Omental fat pad (tissue), 4 donors: Measurements from ENCODE around the gene GRAP2. TPM values are rescaled to one million over a fixed set of nuclear protein-coding genes. Genes with fewer than 3 reads are reported as not detected.

Source experiments
- ATAC-seq: fragments of 150-250 bp; one replicate; pipeline ENCODE4 v1.9.1; 2016; ENCODE audit warnings: mild to moderate bottlenecking, moderate library complexity; ENCODE audit not compliant: low FRiP score
- DNase-seq: peaks from one replicate; pipeline ENCODE4 v3.0.0-alpha.2; 2019; ENCODE audit warnings: low spot score
- CTCF ChIP-seq, 3 donors: fragments of 450-650 bp; IDR thresholded peaks; one replicate each; pipeline ENCODE4 v1.5.1; 2016 to 2017; ENCODE audit warnings: antibody characterized with exemption in 3 of 3, mild to moderate bottlenecking in 3 of 3, moderate library complexity in 2 of 3
- total RNA-seq, 4 donors: library from RNA; depleted of rRNA; stranded (reverse); fragments of >200 nt; gene quantifications; one replicate each; pipeline ENCODE4 v1.1.0, GENCODE V29; 2016

The GRAP2 gene
- total RNA-seq, 4 donors from 2014 or later = 1.0 to 9.5 (median 3.7) TPM

DNA sequence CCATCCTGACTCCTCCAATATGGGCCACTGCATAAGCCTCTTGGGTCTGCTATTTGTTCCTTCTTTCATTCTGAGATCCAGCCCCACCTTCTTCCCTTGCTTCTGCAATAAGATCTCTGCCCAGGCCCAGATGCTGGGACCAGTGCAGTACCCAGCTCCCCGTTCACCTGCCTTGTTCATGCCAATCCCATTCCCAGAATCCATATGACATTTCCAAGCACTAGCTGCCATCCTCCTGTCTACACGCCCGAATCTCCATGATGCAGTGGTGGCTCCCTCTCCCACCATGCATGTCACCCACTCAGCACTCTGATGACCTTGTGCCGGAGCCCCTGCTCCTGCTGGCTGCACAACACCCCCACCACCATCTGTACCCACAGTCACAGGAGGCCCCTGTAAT lies 82.5 kb downstream of the GRAP2 start:
- DNase-seq (no peak), ATAC-seq (no peak)
- TF ChIP-seq CTCF (IDR thresholded peaks at IDR 0.05) = no peak

DNA sequence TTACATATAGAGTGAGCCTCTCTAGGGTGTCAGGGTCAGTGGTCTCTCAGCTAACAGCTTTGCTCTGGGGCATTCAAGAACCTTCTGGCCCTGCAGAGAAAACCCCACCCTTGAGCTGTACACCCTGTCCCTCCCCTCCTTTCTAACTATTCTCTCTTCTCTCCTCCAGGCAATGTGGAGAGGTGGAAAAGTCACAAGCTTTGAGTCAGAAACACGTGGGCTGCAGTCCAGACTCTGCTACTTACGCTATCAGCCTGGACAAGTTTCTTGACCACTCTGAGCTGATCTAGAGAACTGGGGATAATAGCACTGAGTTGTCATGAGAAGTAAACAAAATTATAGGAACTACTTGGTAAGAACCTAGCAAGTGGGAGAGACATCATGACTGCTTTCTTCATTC lies 83.1 kb downstream of the GRAP2 start:
- no peak for DNase-seq
- TF ChIP-seq CTCF (IDR thresholded peaks at IDR 0.05) = no peak
- no peak for ATAC-seq

GRCh38 chr22:39984746-39985145 lies 83.9 kb downstream of the GRAP2 start:
- ATAC-seq = no peak
- no peak for DNase-seq
- no peak for TF ChIP-seq CTCF (IDR thresholded peaks at IDR 0.05)

GRCh38 chr22:39985383-39986035 lies 84.6 kb downstream of the GRAP2 start:
- TF ChIP-seq CTCF (IDR thresholded peaks at IDR 0.05) = no peak
- no peak for ATAC-seq

GRCh38 chr22:39988386-39989114 lies 87.7 kb downstream of the GRAP2 start:
- ATAC-seq (no peak), DNase-seq (no peak)
- no peak for TF ChIP-seq CTCF (IDR thresholded peaks at IDR 0.05)

More at GRCh38 chr22:39985383-39986035, 84.6 kb downstream of the GRAP2 start:
- no peak for DNase-seq

- DNase-seq = no peak
- no peak for TF ChIP-seq CTCF (IDR thresholded peaks at IDR 0.05)
- ATAC-seq = no peak
Measured at GRCh38 chr22:39989633-39990032, 88.7 kb downstream of the GRAP2 start.

GRCh38 chr22:39990686-39991085 lies 89.8 kb downstream of the GRAP2 start:
- TF ChIP-seq CTCF (IDR thresholded peaks at IDR 0.05) = no peak
- ATAC-seq = no peak
- DNase-seq = no peak
